Pons (tissue), 1 donor: ENCODE measurements around the gene DMD.

Experiments
- DNase-seq: peaks from one replicate; pipeline ENCODE4 v3.0.0-alpha.2; 2016; ENCODE audit warnings: low spot score

DMD gene

GRCh38 chrX:31279359-31279758 lies 1932.0 kb downstream of the DMD start:
- DNase-seq: no peak

GRCh38 chrX:31272472-31272775 lies 1938.9 kb downstream of the DMD start:
- no peak for DNase-seq

- DNase-seq: no peak
These were observed 1939.5 kb downstream of the DMD start for GRCh38 chrX:31271615-31272471.

- DNase-seq: no peak
These were observed 1941.4 kb downstream of the DMD start for GRCh38 chrX:31269914-31270313.

GRCh38 chrX:31268359-31268758 lies 1943.0 kb downstream of the DMD start:
- no peak for DNase-seq

GRCh38 chrX:31266203-31267076 lies 1944.9 kb downstream of the DMD start:
- no peak for DNase-seq

GRCh38 chrX:31265383-31265782 lies 1946.0 kb downstream of the DMD start:
- no peak for DNase-seq

GRCh38 chrX:31260351-31260750 lies 1951.0 kb downstream of the DMD start:
- DNase-seq: no peak

- DNase-seq: no peak
These were observed 1953.2 kb downstream of the DMD start for GRCh38 chrX:31258166-31258565.

GRCh38 chrX:31255310-31256033 lies 1955.9 kb downstream of the DMD start:
- no peak for DNase-seq

- no peak for DNase-seq
These were observed 1959.2 kb downstream of the DMD start for GRCh38 chrX:31252133-31252532.

GRCh38 chrX:31251336-31251735 lies 1960.0 kb downstream of the DMD start:
- no peak for DNase-seq

GRCh38 chrX:31245714-31246113 lies 1965.6 kb downstream of the DMD start:
- no peak for DNase-seq

- DNase-seq: no peak
These were observed 1967.5 kb downstream of the DMD start for GRCh38 chrX:31243804-31244203.

GRCh38 chrX:31240982-31241381 lies 1970.4 kb downstream of the DMD start:
- DNase-seq: no peak

GRCh38 chrX:31237189-31237588 lies 1974.2 kb downstream of the DMD start:
- no peak for DNase-seq

- no peak for DNase-seq
These were observed 1975.1 kb downstream of the DMD start for GRCh38 chrX:31236231-31236630.

- no peak for DNase-seq
These were observed 1977.3 kb downstream of the DMD start for GRCh38 chrX:31233941-31234496.

- DNase-seq: no peak
These were observed 1978.8 kb downstream of the DMD start for GRCh38 chrX:31232506-31232905.

- no peak for DNase-seq
These were observed 1982.4 kb downstream of the DMD start for GRCh38 chrX:31228909-31229308.

- DNase-seq: no peak
These were observed 1982.9 kb downstream of the DMD start for GRCh38 chrX:31228415-31228832.

- no peak for DNase-seq
These were observed 1984.1 kb downstream of the DMD start for GRCh38 chrX:31227250-31227649.
